Mesenchymal stem cell (in vitro differentiated cells and primary cell): ENCODE data around the gene PCYOX1L.
"Not testable (repeated sequence)": the region's sequence is repeated elsewhere in the genome, so short reads cannot be mapped to it uniquely, and the experiment has no call there.

Experiments
- DNase-seq: peaks from one replicate; pipeline ENCODE4 v3.0.0-alpha.2; 2013
- H2AFZ ChIP-seq: one replicate; pipeline ENCODE4 v1.6.1; 2013; ENCODE audit warnings: low read depth, mild to moderate bottlenecking, control low read depth, inconsistent platforms, low read length, moderate library complexity
- H2AK5ac ChIP-seq: 2 replicates; pipeline ENCODE4 v1.6.1; 2013; ENCODE audit warnings: low read length, moderate library complexity, mild to moderate bottlenecking, inconsistent platforms; ENCODE audit not compliant: severe bottlenecking
- H2BK120ac ChIP-seq: one replicate; pipeline ENCODE4 v1.6.1; 2013; ENCODE audit warnings: low read depth, mild to moderate bottlenecking, inconsistent platforms, low read length, moderate library complexity
- H2BK12ac ChIP-seq, 2 experiments: one replicate each; pipeline ENCODE4 v1.6.1; 2013; ENCODE audit warnings: inconsistent platforms in 2 of 2, low read length in 2 of 2, mild to moderate bottlenecking in 2 of 2, moderate library complexity in 2 of 2, control low read depth in 1 of 2
- H2BK15ac ChIP-seq: one replicate; pipeline ENCODE4 v1.6.1; 2013; ENCODE audit warnings: mild to moderate bottlenecking, low read depth, inconsistent platforms; ENCODE audit not compliant: poor library complexity, severe bottlenecking
- H2BK5ac ChIP-seq: 2 replicates; pipeline ENCODE4 v1.6.1; 2013; ENCODE audit warnings: low read depth, mild to moderate bottlenecking, low read length, control low read depth, inconsistent platforms; ENCODE audit not compliant: poor library complexity, severe bottlenecking
- H3K14ac ChIP-seq, 2 experiments: one replicate each; pipeline ENCODE4 v1.6.1; 2013; ENCODE audit warnings: inconsistent platforms in 2 of 2, low read length in 2 of 2, control low read depth in 1 of 2, mild to moderate bottlenecking in 1 of 2, moderate library complexity in 1 of 2
- H3K18ac ChIP-seq, 2 experiments: one replicate each; pipeline ENCODE4 v1.6.1; 2013; ENCODE audit warnings: inconsistent platforms in 2 of 2, low read length in 2 of 2, control low read depth in 1 of 2, low read depth in 1 of 2, mild to moderate bottlenecking in 1 of 2
- H3K23ac ChIP-seq, 2 experiments: one replicate each; pipeline ENCODE4 v1.6.1; 2013; ENCODE audit warnings: inconsistent platforms in 2 of 2, low read length in 2 of 2, mild to moderate bottlenecking in 2 of 2, moderate library complexity in 2 of 2, control low read depth in 1 of 2
- H3K27ac ChIP-seq: 2 replicates; pipeline ENCODE4 v1.5.1; 2013; ENCODE audit warnings: mild to moderate bottlenecking, moderate library complexity, low read length, control low read depth, inconsistent platforms; ENCODE audit not compliant: poor library complexity, severe bottlenecking
- H3K27me3 ChIP-seq, 2 experiments: 2 replicates each; pipeline versions ENCODE4 v1.6.1 to v1.7.0; 2013; ENCODE audit warnings: low read length in 2 of 2, mild to moderate bottlenecking in 2 of 2, moderate library complexity in 2 of 2, control low read depth in 1 of 2, inconsistent platforms in 1 of 2; ENCODE audit not compliant: control insufficient read depth in 1 of 2, insufficient read depth in 1 of 2
- H3K36me3 ChIP-seq, 2 experiments: 2 replicates each; pipeline versions ENCODE4 v1.6.1 to v1.7.0; 2013; ENCODE audit warnings: low read length in 2 of 2, control low read depth in 1 of 2, inconsistent platforms in 1 of 2, low read depth in 1 of 2, mild to moderate bottlenecking in 1 of 2; ENCODE audit not compliant: insufficient read depth in 2 of 2, control insufficient read depth in 1 of 2
- H3K4ac ChIP-seq, 2 experiments: one replicate each; pipeline ENCODE4 v1.6.1; 2013; ENCODE audit warnings: inconsistent platforms in 2 of 2, low read length in 2 of 2, mild to moderate bottlenecking in 2 of 2, moderate library complexity in 2 of 2, control low read depth in 1 of 2, low read depth in 1 of 2
- H3K4me1 ChIP-seq: 2 replicates; pipeline ENCODE4 v1.6.1; 2013; ENCODE audit warnings: low read depth, low read length, control low read depth; ENCODE audit not compliant: control insufficient read depth, insufficient read depth
- H3K4me2 ChIP-seq: 2 replicates; pipeline ENCODE4 v1.6.1; 2013; ENCODE audit warnings: low read length, mild to moderate bottlenecking, inconsistent platforms; ENCODE audit not compliant: poor library complexity, severe bottlenecking
- H3K4me3 ChIP-seq, 2 experiments: 2 replicates each; pipeline versions ENCODE4 v1.5.1 to v1.7.0; 2013; ENCODE audit warnings: low read length in 2 of 2, mild to moderate bottlenecking in 2 of 2, control low read depth in 1 of 2, low read depth in 1 of 2; ENCODE audit not compliant: insufficient read depth in 1 of 2
- H3K79me1 ChIP-seq: replicated peaks from 2 replicates; pipeline ENCODE4 v1.6.1; 2013; ENCODE audit warnings: mild to moderate bottlenecking, control low read depth, low read length, inconsistent platforms; ENCODE audit not compliant: poor library complexity, severe bottlenecking
- H3K9ac ChIP-seq: 2 replicates; pipeline ENCODE4 v1.7.0; 2013; ENCODE audit warnings: mild to moderate bottlenecking, low read length, moderate library complexity
- H3K9me3 ChIP-seq: 2 replicates; pipeline ENCODE4 v1.7.0; 2013; ENCODE audit warnings: mild to moderate bottlenecking, low read length; ENCODE audit not compliant: control insufficient read depth
- H4K8ac ChIP-seq: one replicate; pipeline ENCODE4 v1.6.1; 2013; ENCODE audit warnings: inconsistent platforms, mild to moderate bottlenecking, low read length, moderate library complexity
- H4K91ac ChIP-seq: one replicate; pipeline ENCODE4 v1.6.1; 2013; ENCODE audit warnings: mild to moderate bottlenecking, low read length, inconsistent platforms
- WGBS: methylation state at CpG from one replicate; pipeline ENCODE4 v1.1.7; 2013; ENCODE audit warnings: mixed read lengths; 5-methylcytosine and 5-hydroxymethylcytosine counted together

Gene PCYOX1L

DNA sequence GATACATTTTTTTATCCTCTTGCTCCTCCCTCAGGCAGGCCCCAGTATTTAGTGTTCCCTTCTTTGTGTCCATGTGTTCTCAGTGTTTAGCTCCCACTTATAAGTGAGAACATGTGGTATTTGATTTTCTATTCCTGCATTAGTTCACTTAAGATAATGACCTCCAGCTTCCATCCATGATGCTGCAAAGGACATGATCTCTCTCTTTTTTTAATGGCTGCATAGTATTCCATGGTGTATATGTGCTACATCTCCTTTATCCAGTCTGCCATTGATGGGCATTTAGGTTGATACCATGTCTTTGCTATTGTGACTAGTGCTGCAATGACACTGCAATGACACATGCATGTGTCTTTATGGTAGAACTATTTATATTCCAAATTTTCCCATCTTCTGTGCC is 37.1 kb downstream of the PCYOX1L start:
- not testable (repeated sequence) for H2AFZ ChIP-seq, H2AK5ac ChIP-seq, H3K4me1 ChIP-seq, H2BK12ac ChIP-seq, H3K4ac ChIP-seq, H3K27me3 ChIP-seq, H3K79me1 ChIP-seq, H2BK15ac ChIP-seq, H3K9me3 ChIP-seq, H3K18ac ChIP-seq, H3K36me3 ChIP-seq, H3K27ac ChIP-seq, H2BK5ac ChIP-seq, H3K9ac ChIP-seq, H3K23ac ChIP-seq, DNase-seq, H2BK120ac ChIP-seq, H3K4me2 ChIP-seq, H4K8ac ChIP-seq, H4K91ac ChIP-seq, H3K14ac ChIP-seq, H3K4me3 ChIP-seq

- Histone ChIP-seq H3K4me1 (peaks cover 3% of the 10 kb centered on the region), H2AFZ (no peak overlapping the region), H3K4ac (peak overlapping the region; percentile 79 to 84), H3K14ac (no peak overlapping the region), H2BK120ac (peak overlapping the region; percentile 82), H2AK5ac (no peak overlapping the region), H2BK15ac (peak overlapping the region; percentile 37), H4K8ac (peak overlapping the region; percentile 74), H3K36me3 (no peaks in the 10 kb centered on the region), H3K18ac (peak overlapping the region; percentile 77 to 89), H3K9me3 (no peaks in the 10 kb centered on the region), H3K23ac (peak overlapping the region in 1 of 2 experiments; percentile 48), H3K9ac (peak overlapping the region; percentile 37), H3K27ac (no peak overlapping the region), H3K27me3 (no peaks in the 10 kb centered on the region), H2BK5ac (no peak overlapping the region), H3K79me1 (no peaks in the 10 kb centered on the region), H4K91ac (peak overlapping the region; percentile 95), H3K4me2 (no peak overlapping the region), H3K4me3 (peak overlapping the region in 1 of 2 experiments; percentile 16), H2BK12ac (peak overlapping the region; percentile 95 to 97)
- DNase-seq = peak; percentile 99
- 4% methylated on average over 5 of the region's 6 CpGs for WGBS
These were observed 39.7 kb downstream of the PCYOX1L start for GRCh38 chr5:149397530-149397929.

DNA sequence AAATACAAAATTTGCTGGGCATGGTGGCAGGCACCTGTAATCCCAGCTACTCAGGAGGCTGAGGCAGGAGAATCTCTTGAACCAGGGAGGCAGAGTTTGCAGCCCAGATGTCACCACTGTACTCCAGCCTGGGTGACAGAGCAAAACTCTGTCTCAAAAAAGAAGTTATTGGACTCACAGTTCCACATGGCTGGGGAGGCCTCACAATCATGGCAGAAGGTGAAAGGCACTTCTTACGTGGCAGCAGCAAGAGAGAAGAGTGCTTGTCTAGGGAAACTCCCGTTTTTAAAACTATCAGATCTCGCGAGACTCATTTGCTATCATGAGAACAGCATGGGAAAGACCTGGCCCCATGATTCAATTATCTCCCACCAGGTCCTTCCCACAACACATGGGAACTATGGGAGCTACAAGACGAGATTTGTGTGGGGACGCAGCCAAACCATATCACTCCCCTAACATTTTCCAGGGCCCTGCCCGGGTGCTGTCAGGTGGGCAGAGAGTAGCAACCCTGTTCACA is 41.0 kb downstream of the PCYOX1L start:
- H3K79me1 ChIP-seq, H3K9ac ChIP-seq, H3K4me2 ChIP-seq, H3K23ac ChIP-seq, H3K36me3 ChIP-seq, H4K8ac ChIP-seq, H2BK15ac ChIP-seq, H3K27ac ChIP-seq, H3K4me1 ChIP-seq, DNase-seq, H2BK5ac ChIP-seq, H2AK5ac ChIP-seq, H3K4me3 ChIP-seq, H3K27me3 ChIP-seq, H2AFZ ChIP-seq, H3K9me3 ChIP-seq: not testable (repeated sequence)
- peak overlapping the region; percentile 96 for H4K91ac ChIP-seq
- H2BK12ac ChIP-seq = peak overlapping the region; percentile 75 to 100
- peak overlapping the region; percentile 77 to 99 for H3K18ac ChIP-seq
- peak overlapping the region; percentile 82 for H2BK120ac ChIP-seq
- peak overlapping the region in 1 of 2 experiments; percentile 61 for H3K14ac ChIP-seq
- 84% methylated on average over 7 of the region's 7 CpGs for WGBS
- H3K4ac ChIP-seq = peak overlapping the region; percentile 88 to 92

- H4K8ac ChIP-seq = peak overlapping the region; percentile 85
- H2AFZ ChIP-seq = no peak overlapping the region
- H3K4me1 ChIP-seq = peaks cover 8% of the 10 kb centered on the region
- H2AK5ac ChIP-seq = no peak overlapping the region
- no peak overlapping the region for H2BK5ac ChIP-seq
- H3K18ac ChIP-seq = peak overlapping the region; percentile 52 to 86
- DNase-seq = no peak
- H2BK120ac ChIP-seq = peak overlapping the region; percentile 82
- H3K27ac ChIP-seq = no peak overlapping the region
- no peak overlapping the region for H3K23ac ChIP-seq
- H4K91ac ChIP-seq = peak overlapping the region; percentile 70
- H3K4me3 ChIP-seq = no peak overlapping the region
- H3K36me3 ChIP-seq = no peaks in the 10 kb centered on the region
- no peaks in the 10 kb centered on the region for H3K27me3 ChIP-seq
- H2BK12ac ChIP-seq = peak overlapping the region; percentile 71 to 76
- H3K4me2 ChIP-seq = no peak overlapping the region
- H3K9ac ChIP-seq = no peak overlapping the region
- H3K79me1 ChIP-seq = no peaks in the 10 kb centered on the region
- no peak overlapping the region for H2BK15ac ChIP-seq
- no peak overlapping the region for H3K14ac ChIP-seq
- H3K4ac ChIP-seq = peak overlapping the region in 1 of 2 experiments; percentile 90
- no peaks in the 10 kb centered on the region for H3K9me3 ChIP-seq
These were observed 41.9 kb downstream of the PCYOX1L start for GRCh38 chr5:149399775-149400174.
